GM19463 (cell line): ENCODE results near the gene DHH.

Experiments
- ATAC-seq: cut with Tn5 transposase; IDR thresholded peaks from one replicate; pipeline ENCODE4 v1.9.1; 2021; ENCODE audit warnings: mild to moderate bottlenecking, moderate library complexity; ENCODE audit not compliant: unreplicated experiment

The DHH gene

GRCh38 chr12:49051777-49052438, 42.7 kb downstream of the DHH start:
- no peak for ATAC-seq

GRCh38 chr12:49051373-49051764, 43.2 kb downstream of the DHH start:
- ATAC-seq = no peak

- no peak for ATAC-seq
These were observed 43.9 kb downstream of the DHH start for GRCh38 chr12:49050507-49051372.

GRCh38 chr12:49049566-49050224, 44.9 kb downstream of the DHH start:
- no peak for ATAC-seq

GRCh38 chr12:49048953-49049352, 45.6 kb downstream of the DHH start:
- no peak for ATAC-seq

- ATAC-seq = no peak
These were observed 48.3 kb downstream of the DHH start for GRCh38 chr12:49046129-49046895.

GRCh38 chr12:49044660-49045059, 49.9 kb downstream of the DHH start:
- no peak for ATAC-seq

- ATAC-seq = no peak
These were observed 50.7 kb downstream of the DHH start for GRCh38 chr12:49043856-49044258.

GRCh38 chr12:49043241-49043640, 51.4 kb downstream of the DHH start:
- ATAC-seq = no peak

- no peak for ATAC-seq
These were observed 52.6 kb downstream of the DHH start for GRCh38 chr12:49041881-49042484.

GRCh38 chr12:49041036-49041880, 53.3 kb downstream of the DHH start:
- no peak for ATAC-seq

GRCh38 chr12:49040364-49040855, 54.2 kb downstream of the DHH start:
- ATAC-seq = no peak

GRCh38 chr12:49039421-49040363, 54.9 kb downstream of the DHH start:
- no peak for ATAC-seq

- ATAC-seq = no peak
These were observed 56.2 kb downstream of the DHH start for GRCh38 chr12:49038291-49038955.

GRCh38 chr12:49037947-49038237, 56.7 kb downstream of the DHH start:
- ATAC-seq = no peak

- ATAC-seq = no peak
These were observed 57.3 kb downstream of the DHH start for GRCh38 chr12:49037111-49037946.
